GM13976 (cell line): Measurements from ENCODE around the gene RPL37.
A peak's percentile ranks its signal among the peaks of the same experiment; 100 is the strongest.

Experiments
- DNase-seq: peaks from one replicate; pipeline ENCODE4 v3.0.0; 2012; ENCODE audit warnings: low spot score
- CTCF ChIP-seq: IDR thresholded peaks from 2 replicates; pipeline ENCODE4 v1.5.1; 2012; ENCODE audit warnings: borderline replicate concordance, mild to moderate bottlenecking; ENCODE audit not compliant: insufficient read depth; ENCODE audit errors: extremely low read depth, missing control alignments, control extremely low read depth
- in situ Hi-C: fragments of 300-500 bp; cut with MboI; formaldehyde crosslinking; loops from one replicate; pipeline ENCODE4 v1.12.0; 2022; ENCODE audit warnings: low sequenced_read_pairs, mixed read lengths, inconsistent platforms; ENCODE audit not compliant: unreplicated experiment

Gene RPL37

DNA sequence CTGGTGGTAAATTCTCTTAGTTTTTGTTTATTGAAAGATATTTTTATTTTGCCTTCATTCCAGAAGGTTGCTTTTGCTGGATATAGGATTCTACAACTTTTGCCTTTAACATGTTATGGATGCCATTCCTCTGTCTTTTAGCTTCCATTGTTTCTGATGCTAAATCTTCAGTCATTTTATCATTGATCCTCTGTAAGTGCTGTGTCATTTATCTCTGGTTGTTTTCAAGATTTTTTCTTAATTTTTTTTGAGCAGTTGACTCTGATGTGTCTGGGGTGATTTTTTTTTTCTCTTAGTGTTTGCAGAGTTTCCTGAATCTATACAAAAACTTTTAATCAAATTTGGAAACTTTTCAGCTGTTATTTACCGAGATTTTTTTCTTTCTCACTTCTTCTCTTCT lies 12.5 kb upstream of the RPL37 start:
- in situ Hi-C loops, result no loop called here
- TF ChIP-seq CTCF, result no peak
- no peak for DNase-seq

DNA sequence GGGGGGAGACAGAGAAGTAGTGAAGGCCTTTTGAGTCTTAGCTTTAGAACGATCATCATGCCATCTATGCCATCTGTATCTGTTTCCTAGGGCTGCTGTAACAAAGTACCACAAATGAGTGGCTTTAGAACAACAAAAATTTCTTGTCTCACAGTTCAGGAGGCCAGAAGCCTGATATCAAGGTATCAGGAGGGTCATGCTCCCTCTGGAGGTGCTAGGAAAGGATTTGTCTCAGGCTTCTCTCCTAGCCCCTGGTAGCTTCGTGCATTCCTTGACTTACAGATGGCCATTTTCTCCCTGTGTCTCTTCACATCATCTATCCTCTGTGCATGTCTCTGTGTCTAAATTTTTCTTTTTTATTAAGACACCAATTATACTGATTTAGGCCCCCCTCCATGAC lies 11.3 kb upstream of the RPL37 start:
- TF ChIP-seq CTCF, result no peak
- no peak for DNase-seq
- in situ Hi-C loops, result no loop called here

DNA sequence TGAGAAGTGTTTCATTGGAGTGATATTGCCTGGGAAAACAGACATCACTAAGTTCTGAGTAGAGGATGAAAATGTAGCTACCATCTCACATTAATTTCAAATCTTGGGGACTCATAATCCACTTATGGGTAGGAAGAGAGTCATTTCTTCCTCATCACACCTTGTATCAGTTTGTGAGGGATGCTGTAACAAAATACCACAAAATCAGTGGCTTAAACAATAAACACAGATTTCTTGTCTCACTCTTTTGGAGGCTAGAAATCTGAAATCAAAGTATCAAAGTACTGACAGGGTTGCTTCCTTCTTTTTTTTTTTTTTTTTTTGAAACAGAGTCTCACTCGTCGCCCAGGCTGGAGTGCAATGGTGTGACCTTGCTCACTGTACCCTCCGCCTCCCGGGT lies 9.5 kb upstream of the RPL37 start:
- DNase-seq, result no peak
- in situ Hi-C loops, result no loop called here
- TF ChIP-seq CTCF, result no peak

GRCh38 chr5:40842351-40842750 lies 7.3 kb upstream of the RPL37 start:
- TF ChIP-seq CTCF, result no peak
- no peak for DNase-seq
- in situ Hi-C loops, result no loop called here

DNA sequence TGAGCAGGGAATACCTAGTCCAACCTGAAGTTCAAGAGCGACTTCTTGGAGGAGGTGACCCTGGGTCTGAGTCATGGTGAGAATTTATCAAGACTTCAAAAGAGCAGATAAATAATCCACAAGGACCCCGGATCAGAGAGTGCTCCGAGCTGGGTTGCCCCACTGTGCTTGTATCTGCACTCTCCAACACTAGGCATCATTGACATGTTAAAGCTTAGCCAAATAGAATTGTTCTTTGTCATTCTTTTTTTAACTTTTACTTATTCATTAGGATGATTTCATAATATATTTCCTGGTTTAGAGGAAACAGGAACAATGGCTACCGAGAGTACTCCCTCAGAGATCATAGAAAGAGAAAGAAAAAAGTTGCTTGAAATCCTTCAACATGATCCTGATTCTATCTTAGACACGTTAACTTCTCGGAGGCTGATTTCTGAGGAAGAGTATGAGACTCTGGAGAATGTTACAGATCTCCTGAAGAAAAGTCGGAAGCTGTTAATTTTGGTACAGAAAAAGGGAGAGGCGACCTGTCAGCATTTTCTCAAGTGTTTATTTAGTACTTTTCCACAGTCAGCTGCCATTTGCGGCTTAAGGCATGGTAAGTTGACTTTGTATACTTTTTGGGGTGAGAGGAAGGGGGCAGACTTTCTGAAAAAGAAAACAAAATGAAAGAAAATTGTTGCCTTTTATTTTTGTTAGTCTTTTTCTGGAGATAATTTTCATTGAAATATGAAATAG lies 6.2 kb upstream of the RPL37 start, which contains the start of gene CARD6:
Gene CARD6 (plus strand): TSS at position 300 of the 738 bp plus-strand sequence. CDS start 16 bp downstream, at position 316.
- in situ Hi-C loops, result no loop called here
- peak; percentile 29 for DNase-seq
- TF ChIP-seq CTCF, result no peak

- no peak for DNase-seq
- in situ Hi-C loops, result no loop called here
- no peak for TF ChIP-seq CTCF
Observed at GRCh38 chr5:40838086-40838485, 3.1 kb upstream of the RPL37 start.

GRCh38 chr5:40834391-40834848 lies 602 bp downstream of the RPL37 start:
- in situ Hi-C loops, result no loop called here
- no peak for DNase-seq
- TF ChIP-seq CTCF, result no peak
